SK-N-MC (cell line): ENCODE measurements around the gene NUP133.
"Not testable (repeated sequence)": the region's sequence is repeated elsewhere in the genome, so short reads cannot be mapped to it uniquely, and the experiment has no call there.

Experiments
- DNase-seq: peaks from one replicate; pipeline ENCODE4 v3.0.0-alpha.2; 2011; ENCODE audit warnings: low read depth, low spot score
- H3K27ac ChIP-seq: fragments of 200-600 bp; sonication (generic); 2 replicates; pipeline ENCODE4 v1.5.1; 2016; ENCODE audit warnings: mixed run types
- H3K36me3 ChIP-seq: fragments of 200-600 bp; sonication (generic); 2 replicates; pipeline ENCODE4 v1.6.1; 2017; ENCODE audit warnings: antibody characterized with exemption, low read length, mixed read lengths; ENCODE audit not compliant: insufficient read depth
- H3K4me3 ChIP-seq: fragments of 200-600 bp; sonication (generic); 2 replicates; pipeline ENCODE4 v1.5.1; 2016
- H3K9ac ChIP-seq: fragments of 200-600 bp; sonication (generic); 2 replicates; pipeline ENCODE4 v1.8.0; 2017; ENCODE audit warnings: mixed run types, mixed read lengths; ENCODE audit not compliant: insufficient read length
- H3K9me3 ChIP-seq: fragments of 200-600 bp; sonication (generic); 2 replicates; pipeline ENCODE4 v1.6.1; 2017; ENCODE audit warnings: low read depth, mild to moderate bottlenecking, antibody characterized with exemption, low read length, moderate library complexity, mixed read lengths
- EZH2 ChIP-seq: fragments of 200-600 bp; sonication (generic); IDR thresholded peaks from one replicate; pipeline ENCODE4 v1.6.1; 2017; ENCODE audit warnings: antibody characterized with exemption
- FOXP2 ChIP-seq: optimal IDR thresholded peaks from 2 replicates; pipeline ENCODE3; 2011; ENCODE audit warnings: mild to moderate bottlenecking, moderate library complexity; ENCODE audit not compliant: insufficient read depth; ENCODE audit errors: extremely low read length, control extremely low read depth
- POLR2AphosphoS5 ChIP-seq: IDR thresholded peaks from 2 replicates; pipeline ENCODE4 v1.6.1; 2012; ENCODE audit warnings: mild to moderate bottlenecking, low read depth, low read length, borderline replicate concordance

The NUP133 gene

DNA sequence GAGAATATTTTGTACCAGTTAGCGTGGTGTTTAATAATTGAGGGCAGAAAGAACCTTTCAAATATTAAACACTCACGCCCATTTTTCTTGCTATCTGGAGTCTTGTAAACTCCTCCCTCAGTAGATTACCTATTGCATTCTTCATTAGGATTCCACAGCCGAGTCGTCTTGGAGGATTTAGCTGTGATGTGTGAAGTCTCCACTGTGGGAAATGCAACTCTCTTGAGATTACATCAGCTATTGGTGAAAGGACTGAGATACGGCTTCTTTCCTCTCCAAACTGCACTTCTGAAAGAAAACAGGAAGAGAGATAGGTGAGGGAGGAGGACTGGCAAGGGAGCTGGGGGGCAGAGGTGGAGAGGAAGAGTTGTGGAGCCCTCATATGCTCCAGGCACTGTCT is 110.4 kb downstream of the NUP133 start:
- TF ChIP-seq POLR2AphosphoS5 (no peak), EZH2 (no peak), FOXP2 (no peak)
- H3K9me3 ChIP-seq = no peaks in the 10 kb centered on the region
- H3K4me3 ChIP-seq = no peak overlapping the region
- no peak overlapping the region for H3K27ac ChIP-seq
- DNase-seq = no peak
- H3K9ac ChIP-seq = no peak overlapping the region
- no peaks in the 10 kb centered on the region for H3K36me3 ChIP-seq

DNA sequence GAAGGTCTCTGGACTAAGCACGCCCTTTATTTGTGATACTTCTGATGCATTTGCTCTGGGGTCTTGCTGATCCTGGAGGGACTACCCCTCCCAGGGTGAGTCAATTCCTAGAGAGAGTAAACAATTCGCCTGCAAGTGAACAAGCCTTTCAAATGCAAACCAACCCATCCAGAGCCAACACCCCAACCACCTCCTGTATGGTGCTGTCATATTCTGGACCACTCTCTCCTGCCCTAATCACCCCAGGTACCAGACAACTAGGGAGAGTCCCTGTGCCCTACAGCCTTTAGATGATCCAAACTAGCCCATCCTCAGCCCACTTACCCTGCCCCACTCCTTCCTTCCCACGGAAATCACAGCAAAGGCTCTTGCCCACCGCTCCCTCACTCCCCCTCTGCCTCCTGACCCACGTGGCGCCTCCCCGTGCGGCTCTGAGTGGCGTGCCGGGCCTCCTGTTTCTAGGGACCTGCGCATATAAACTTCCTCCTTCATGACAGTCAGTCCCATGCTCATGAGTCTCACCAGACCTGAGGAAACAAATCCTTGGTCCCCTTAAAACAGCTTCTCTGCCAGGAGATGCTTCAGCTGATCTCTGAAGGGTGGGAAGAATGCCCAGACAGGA is 111.4 kb downstream of the NUP133 start:
- no peak for DNase-seq
- Histone ChIP-seq H3K36me3 (no peaks in the 10 kb centered on the region), H3K4me3 (no peak overlapping the region), H3K27ac (no peak overlapping the region), H3K9me3 (no peaks in the 10 kb centered on the region), H3K9ac (no peak overlapping the region)
- TF ChIP-seq POLR2AphosphoS5 (no peak), EZH2 (no peak), FOXP2 (no peak)

DNA sequence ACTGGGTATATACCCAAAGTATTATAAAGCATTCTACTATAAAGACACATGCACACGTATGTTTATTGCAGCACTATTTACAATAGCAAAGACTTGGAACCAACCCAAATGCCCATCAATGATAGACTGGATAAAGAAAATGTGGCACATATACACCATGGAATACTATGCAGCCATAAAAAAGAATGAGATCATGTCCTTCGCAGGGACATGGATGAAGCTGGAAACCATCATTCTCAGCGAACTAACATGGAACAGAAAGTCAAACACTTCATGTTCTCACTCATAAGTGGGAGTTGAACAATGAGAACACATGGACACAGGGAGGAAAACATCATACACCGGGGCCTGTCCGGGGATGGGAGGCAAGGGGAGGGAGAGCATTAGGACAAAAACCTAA is 113.6 kb downstream of the NUP133 start:
- not testable (repeated sequence) for H3K27ac ChIP-seq, H3K36me3 ChIP-seq, DNase-seq, H3K4me3 ChIP-seq, H3K9me3 ChIP-seq, H3K9ac ChIP-seq

DNA sequence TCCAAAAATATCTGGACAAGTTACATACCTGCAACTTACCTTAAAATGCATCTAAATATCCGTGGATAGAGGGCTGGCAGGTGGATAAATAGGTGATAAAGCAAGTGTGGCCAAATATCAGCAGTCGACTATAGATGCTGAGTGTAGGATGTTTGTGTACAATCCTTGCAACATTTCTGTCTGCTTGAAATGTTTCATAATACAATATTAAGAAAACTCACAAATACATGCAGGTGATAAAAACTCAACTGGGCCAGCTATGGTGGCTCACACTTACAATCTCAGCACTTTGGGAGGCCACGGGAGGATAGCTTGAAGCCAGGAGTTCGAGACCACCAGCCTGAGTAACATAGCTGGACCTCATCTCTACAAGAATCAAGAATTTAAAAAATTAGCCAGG is 115.2 kb downstream of the NUP133 start:
- Histone ChIP-seq H3K4me3 (no peak overlapping the region), H3K27ac (no peak overlapping the region), H3K9ac (no peak overlapping the region), H3K36me3 (no peaks in the 10 kb centered on the region), H3K9me3 (no peaks in the 10 kb centered on the region)
- DNase-seq = no peak
- no peak for TF ChIP-seq FOXP2
- TF ChIP-seq EZH2 = no peak
- no peak for TF ChIP-seq POLR2AphosphoS5
